HCT116 (cell line): ENCODE data around the gene SULT6B1.

ENCODE experiments used
- EZH2phosphoT487 ChIP-seq: fragments of 200-600 bp; IDR thresholded peaks from 2 replicates; pipeline ENCODE4 v1.6.1; 2018; ENCODE audit warnings: antibody characterized with exemption, borderline replicate concordance
- POLR2A ChIP-seq: IDR thresholded peaks from 2 replicates; pipeline ENCODE4 v1.7.0; 2011; ENCODE audit warnings: borderline replicate concordance; ENCODE audit not compliant: insufficient read depth, insufficient read length; ENCODE audit errors: extremely low read depth
- POLR2AphosphoS5 ChIP-seq: IDR thresholded peaks from 2 replicates; pipeline ENCODE4 v1.6.1; 2011; ENCODE audit warnings: mild to moderate bottlenecking, low read depth, low read length, moderate library complexity
- SIN3A ChIP-seq: IDR thresholded peaks from 2 replicates; pipeline ENCODE4 v1.6.1; 2012; ENCODE audit warnings: low read depth
- ZNF274 ChIP-seq: fragments of 200-500 bp; sonication (Bioruptor generic); IDR thresholded peaks from 2 replicates; pipeline ENCODE4 v1.6.1; 2014; ENCODE audit warnings: mild to moderate bottlenecking, low read depth, low read length, inconsistent platforms
- TF ChIP-seq, protein P1 (sequence below), 3 experiments: fragments of 200-600 bp in 1 of 3; sonication (generic) in 1 of 3; IDR thresholded peaks in 2 of 3; conservative IDR thresholded peaks in 1 of 3; 2 replicates each; pipeline ENCODE4 v1.5.1; 2012 to 2017; ENCODE audit warnings: low read depth in 2 of 3, low read length in 2 of 3, antibody characterized with exemption in 1 of 3, borderline replicate concordance in 1 of 3, control low read depth in 1 of 3, mild to moderate bottlenecking in 1 of 3, mixed read lengths in 1 of 3, mixed run types in 1 of 3, moderate library complexity in 1 of 3; ENCODE audit not compliant: insufficient read depth in 1 of 3
- TF ChIP-seq, protein P2 (sequence below): IDR thresholded peaks from 2 replicates; pipeline ENCODE4 v1.6.1; 2012

DNA sequence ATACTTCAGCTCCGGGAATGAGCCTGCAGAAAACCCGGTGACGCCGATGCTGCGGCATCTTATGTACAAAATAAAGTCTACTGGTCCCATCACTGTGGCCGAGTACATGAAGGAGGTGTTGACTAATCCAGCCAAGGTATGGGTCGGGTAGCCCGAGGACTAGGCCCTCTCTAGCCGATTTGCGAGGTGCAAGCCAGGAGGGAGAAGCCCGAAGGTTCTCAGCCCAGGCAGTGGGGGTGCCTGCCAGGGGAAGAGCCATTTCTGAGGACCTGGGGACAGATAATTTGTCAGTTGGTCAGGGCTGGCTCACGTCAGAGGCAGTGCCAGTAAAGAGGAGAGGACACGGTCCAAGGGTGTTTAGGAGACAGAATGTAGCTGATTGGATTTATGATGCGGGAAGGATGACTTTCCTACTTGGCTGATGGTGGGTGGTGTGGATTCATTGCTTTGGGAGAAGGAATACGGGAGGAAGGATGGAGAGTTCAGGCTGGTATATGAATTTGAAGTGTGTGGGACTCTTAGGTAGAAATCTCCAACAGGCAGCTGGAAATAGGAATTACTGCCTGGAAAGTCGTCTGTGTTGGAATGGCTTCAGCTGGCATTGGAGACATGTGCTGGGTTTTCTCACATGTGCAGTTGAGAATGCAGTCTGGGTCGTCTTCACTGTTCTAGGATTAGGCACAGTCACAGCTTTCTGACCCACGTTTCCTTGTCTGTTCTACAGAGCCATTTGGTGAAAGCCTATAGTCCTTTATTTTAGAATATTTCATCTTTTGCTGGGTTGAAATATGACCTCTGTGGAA is 43.9 kb upstream of the SULT6B1 start:
- TF ChIP-seq POLR2A (no peak), POLR2AphosphoS5 (no peak), ZNF274 (no peak), EZH2phosphoT487 (no peak), SIN3A (no peak)
- TF ChIP-seq, protein P1, sequence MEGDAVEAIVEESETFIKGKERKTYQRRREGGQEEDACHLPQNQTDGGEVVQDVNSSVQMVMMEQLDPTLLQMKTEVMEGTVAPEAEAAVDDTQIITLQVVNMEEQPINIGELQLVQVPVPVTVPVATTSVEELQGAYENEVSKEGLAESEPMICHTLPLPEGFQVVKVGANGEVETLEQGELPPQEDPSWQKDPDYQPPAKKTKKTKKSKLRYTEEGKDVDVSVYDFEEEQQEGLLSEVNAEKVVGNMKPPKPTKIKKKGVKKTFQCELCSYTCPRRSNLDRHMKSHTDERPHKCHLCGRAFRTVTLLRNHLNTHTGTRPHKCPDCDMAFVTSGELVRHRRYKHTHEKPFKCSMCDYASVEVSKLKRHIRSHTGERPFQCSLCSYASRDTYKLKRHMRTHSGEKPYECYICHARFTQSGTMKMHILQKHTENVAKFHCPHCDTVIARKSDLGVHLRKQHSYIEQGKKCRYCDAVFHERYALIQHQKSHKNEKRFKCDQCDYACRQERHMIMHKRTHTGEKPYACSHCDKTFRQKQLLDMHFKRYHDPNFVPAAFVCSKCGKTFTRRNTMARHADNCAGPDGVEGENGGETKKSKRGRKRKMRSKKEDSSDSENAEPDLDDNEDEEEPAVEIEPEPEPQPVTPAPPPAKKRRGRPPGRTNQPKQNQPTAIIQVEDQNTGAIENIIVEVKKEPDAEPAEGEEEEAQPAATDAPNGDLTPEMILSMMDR (IDR thresholded peaks at IDR 0.05 in 2 of 3, conservative IDR thresholded peaks at IDR 0.05 in 1 of 3; ENCODE audit: borderline replicate concordance in 1 of 3, insufficient read depth in 1 of 3, low read depth in 2 of 3, low read length in 2 of 3), result no peak
- TF ChIP-seq, protein P2, sequence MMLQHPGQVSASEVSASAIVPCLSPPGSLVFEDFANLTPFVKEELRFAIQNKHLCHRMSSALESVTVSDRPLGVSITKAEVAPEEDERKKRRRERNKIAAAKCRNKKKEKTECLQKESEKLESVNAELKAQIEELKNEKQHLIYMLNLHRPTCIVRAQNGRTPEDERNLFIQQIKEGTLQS, result no peak
